WTC11 (cell line): ENCODE measurements around the gene CCR3. TPM values are rescaled to one million over a fixed set of nuclear protein-coding genes. Genes with fewer than 3 reads are reported as not detected.

Experiments used
- ATAC-seq: fragments of 200-7000 bp; cut with Tn5 transposase; 2 replicates; pipeline ENCODE4 v1.10.0; 2021; ENCODE audit warnings: mild to moderate bottlenecking, moderate library complexity
- CTCF ChIA-PET: fragments of 300-600 bp; sonication (Branson Sonifier 250); formaldehyde crosslinking; loops from one replicate; lab custom pipeline; 2021; ENCODE audit warnings: antibody characterized with exemption; lab: Charles Lee
- POLR2A ChIA-PET: fragments of 350-600 bp; sonication (Branson Sonifier 250); formaldehyde crosslinking; loops from one replicate; lab custom pipeline; 2021; ENCODE audit warnings: antibody characterized with exemption; lab: Charles Lee
- DNase-seq: peaks from one replicate; pipeline ENCODE4 v3.0.0; 2021; ENCODE audit warnings: low spot score
- H3K27ac Mint-ChIP-seq: 2 replicates; pipeline ENCODE4 v1.8.0; 2021; ENCODE audit warnings: mixed read lengths
- H3K27me3 Mint-ChIP-seq: 2 replicates; pipeline ENCODE4 v1.8.0; 2021; ENCODE audit warnings: low read depth, mild to moderate bottlenecking, moderate library complexity, mixed read lengths
- H3K36me3 Mint-ChIP-seq: 2 replicates; pipeline ENCODE4 v1.8.0; 2021; ENCODE audit warnings: mixed read lengths
- H3K4me1 Mint-ChIP-seq: 2 replicates; pipeline ENCODE4 v1.8.0; 2022; ENCODE audit warnings: mixed read lengths
- H3K4me3 Mint-ChIP-seq: 2 replicates; pipeline ENCODE4 v1.8.0; 2021; ENCODE audit warnings: mild to moderate bottlenecking, moderate library complexity, mixed read lengths
- H3K9me3 Mint-ChIP-seq: 2 replicates; pipeline ENCODE4 v1.8.0; 2021; ENCODE audit warnings: mixed read lengths
- AR ChIP-seq: fragments of 250-450 bp; sonication (Bioruptor Pico); IDR thresholded peaks from 2 replicates; pipeline ENCODE4 v1.9.0; 2021; ENCODE audit warnings: mild to moderate bottlenecking
- CDX4 ChIP-seq: fragments of 250-450 bp; sonication (Bioruptor Pico); IDR thresholded peaks from 2 replicates; pipeline ENCODE4 v1.9.0; 2021; ENCODE audit warnings: moderate library complexity, mild to moderate bottlenecking, inconsistent platforms, borderline replicate concordance
- E2F4 ChIP-seq: sonication (generic); formaldehyde crosslinking; IDR thresholded peaks from 2 replicates; pipeline ENCODE4 v1.8.1; 2022; ENCODE audit warnings: low read depth, mild to moderate bottlenecking, moderate library complexity, missing genetic modification reagents, borderline replicate concordance
- ERG ChIP-seq: fragments of 250-450 bp; sonication (Bioruptor Pico); IDR thresholded peaks from 2 replicates; pipeline ENCODE4 v1.8.0; 2021; ENCODE audit warnings: mild to moderate bottlenecking
- FOXK1 ChIP-seq: sonication (generic); formaldehyde crosslinking; IDR thresholded peaks from 2 replicates; pipeline ENCODE4 v1.8.0; 2022; ENCODE audit warnings: mild to moderate bottlenecking, moderate library complexity, missing genetic modification reagents
- GABPB1 ChIP-seq: sonication (generic); formaldehyde crosslinking; IDR thresholded peaks from 2 replicates; pipeline ENCODE4 v1.8.1; 2023; ENCODE audit warnings: mild to moderate bottlenecking, missing genetic modification reagents
- IRF2 ChIP-seq: sonication (generic); formaldehyde crosslinking; IDR thresholded peaks from 2 replicates; pipeline ENCODE4 v1.8.0; 2022; ENCODE audit warnings: low read depth, missing genetic modification reagents, borderline replicate concordance
- MYBL2 ChIP-seq: sonication (generic); formaldehyde crosslinking; IDR thresholded peaks from 2 replicates; pipeline ENCODE4 v1.8.1; 2023; ENCODE audit warnings: mild to moderate bottlenecking, moderate library complexity, missing genetic modification reagents
- NFE2L1 ChIP-seq: sonication (generic); formaldehyde crosslinking; IDR thresholded peaks from 2 replicates; pipeline ENCODE4 v1.8.1; 2023; ENCODE audit warnings: missing genetic modification reagents
- RORB ChIP-seq: fragments of 250-450 bp; sonication (Bioruptor Pico); IDR thresholded peaks from 2 replicates; pipeline ENCODE4 v1.9.0; 2021; ENCODE audit warnings: mild to moderate bottlenecking
- TCF7 ChIP-seq: sonication (generic); formaldehyde crosslinking; IDR thresholded peaks from 2 replicates; pipeline ENCODE4 v1.8.0; 2022; ENCODE audit warnings: mild to moderate bottlenecking, low read depth, missing genetic modification reagents, moderate library complexity
- TEAD1 ChIP-seq: sonication (generic); formaldehyde crosslinking; IDR thresholded peaks from 2 replicates; pipeline ENCODE4 v1.8.0; 2022; ENCODE audit warnings: mild to moderate bottlenecking, missing genetic modification reagents
- ZBTB21 ChIP-seq: sonication (generic); formaldehyde crosslinking; IDR thresholded peaks from 2 replicates; pipeline ENCODE4 v1.8.1; 2023; ENCODE audit warnings: mild to moderate bottlenecking, missing genetic modification reagents, borderline replicate concordance
- ZNF219 ChIP-seq: sonication (generic); formaldehyde crosslinking; IDR thresholded peaks from 2 replicates; pipeline ENCODE4 v1.8.0; 2023; ENCODE audit warnings: missing genetic modification reagents, mild to moderate bottlenecking, borderline replicate concordance
- ZNF396 ChIP-seq: fragments of 250-450 bp; sonication (Bioruptor Pico); IDR thresholded peaks from 2 replicates; pipeline ENCODE4 v1.8.0; 2021; ENCODE audit warnings: mild to moderate bottlenecking, moderate library complexity, borderline replicate concordance
- ZNF423 ChIP-seq: fragments of 250-450 bp; sonication (Bioruptor Pico); IDR thresholded peaks from 2 replicates; pipeline ENCODE4 v2.1.2; 2022; ENCODE audit warnings: mild to moderate bottlenecking, moderate library complexity
- total RNA-seq: library from RNA; stranded (reverse); gene quantifications from 3 replicates; pipeline ENCODE4 v1.2.3, GENCODE V29; 2021
- TF ChIP-seq, protein P1 (sequence below): sonication (generic); formaldehyde crosslinking; IDR thresholded peaks from 2 replicates; pipeline ENCODE4 v1.8.1; 2022; ENCODE audit warnings: mild to moderate bottlenecking, moderate library complexity, missing genetic modification reagents
- TF ChIP-seq, protein P2 (sequence below): sonication (generic); formaldehyde crosslinking; IDR thresholded peaks from 2 replicates; pipeline ENCODE4 v1.8.1; 2022; ENCODE audit warnings: missing genetic modification reagents, borderline replicate concordance
- TF ChIP-seq, protein P3 (sequence below): sonication (generic); formaldehyde crosslinking; IDR thresholded peaks from 2 replicates; pipeline ENCODE4 v1.8.0; 2023; ENCODE audit warnings: missing genetic modification reagents, mild to moderate bottlenecking, borderline replicate concordance

Gene CCR3
- total RNA-seq, 1 experiment from 2014 or later = not detected

GRCh38 chr3:46283881-46284450 lies 41.7 kb downstream of the CCR3 start:
- H3K27me3 Mint-ChIP-seq = no peaks in the 10 kb centered on the region; the same call in 1 of the 2 replicates
- no peaks in the 10 kb centered on the region for H3K4me1 Mint-ChIP-seq
- DNase-seq (no peak), ATAC-seq (no peak)
- peaks cover 14% of the 10 kb centered on the region for H3K9me3 Mint-ChIP-seq
- TF ChIP-seq IRF2 (no peak), TEAD1 (no peak), ZBTB21 (no peak), FOXK1 (no peak), AR (no peak), CDX4 (no peak), RORB (no peak), E2F4 (CRISPR knock-in tag) (no peak)
- TF ChIP-seq, protein P1, sequence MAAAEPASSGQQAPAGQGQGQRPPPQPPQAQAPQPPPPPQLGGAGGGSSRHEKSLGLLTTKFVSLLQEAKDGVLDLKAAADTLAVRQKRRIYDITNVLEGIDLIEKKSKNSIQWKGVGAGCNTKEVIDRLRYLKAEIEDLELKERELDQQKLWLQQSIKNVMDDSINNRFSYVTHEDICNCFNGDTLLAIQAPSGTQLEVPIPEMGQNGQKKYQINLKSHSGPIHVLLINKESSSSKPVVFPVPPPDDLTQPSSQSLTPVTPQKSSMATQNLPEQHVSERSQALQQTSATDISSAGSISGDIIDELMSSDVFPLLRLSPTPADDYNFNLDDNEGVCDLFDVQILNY (CRISPR knock-in tag) = no peak
- TF ChIP-seq, protein P2, sequence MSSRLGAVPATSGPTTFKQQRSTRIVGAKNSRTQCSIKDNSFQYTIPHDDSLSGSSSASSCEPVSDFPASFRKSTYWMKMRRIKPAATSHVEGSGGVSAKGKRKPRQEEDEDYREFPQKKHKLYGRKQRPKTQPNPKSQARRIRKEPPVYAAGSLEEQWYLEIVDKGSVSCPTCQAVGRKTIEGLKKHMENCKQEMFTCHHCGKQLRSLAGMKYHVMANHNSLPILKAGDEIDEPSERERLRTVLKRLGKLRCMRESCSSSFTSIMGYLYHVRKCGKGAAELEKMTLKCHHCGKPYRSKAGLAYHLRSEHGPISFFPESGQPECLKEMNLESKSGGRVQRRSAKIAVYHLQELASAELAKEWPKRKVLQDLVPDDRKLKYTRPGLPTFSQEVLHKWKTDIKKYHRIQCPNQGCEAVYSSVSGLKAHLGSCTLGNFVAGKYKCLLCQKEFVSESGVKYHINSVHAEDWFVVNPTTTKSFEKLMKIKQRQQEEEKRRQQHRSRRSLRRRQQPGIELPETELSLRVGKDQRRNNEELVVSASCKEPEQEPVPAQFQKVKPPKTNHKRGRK = no peak
- CTCF ChIA-PET = interaction anchor here (0.6 kb wide), 1 partner anchor 609 kb away, joined by 5 read pairs; no protein-coding TSS in a partner anchor
- peaks cover 12% of the 10 kb centered on the region for H3K36me3 Mint-ChIP-seq
- POLR2A ChIA-PET = no interaction called here
- no peak overlapping the region for H3K27ac Mint-ChIP-seq
- H3K4me3 Mint-ChIP-seq = no peak overlapping the region

DNA sequence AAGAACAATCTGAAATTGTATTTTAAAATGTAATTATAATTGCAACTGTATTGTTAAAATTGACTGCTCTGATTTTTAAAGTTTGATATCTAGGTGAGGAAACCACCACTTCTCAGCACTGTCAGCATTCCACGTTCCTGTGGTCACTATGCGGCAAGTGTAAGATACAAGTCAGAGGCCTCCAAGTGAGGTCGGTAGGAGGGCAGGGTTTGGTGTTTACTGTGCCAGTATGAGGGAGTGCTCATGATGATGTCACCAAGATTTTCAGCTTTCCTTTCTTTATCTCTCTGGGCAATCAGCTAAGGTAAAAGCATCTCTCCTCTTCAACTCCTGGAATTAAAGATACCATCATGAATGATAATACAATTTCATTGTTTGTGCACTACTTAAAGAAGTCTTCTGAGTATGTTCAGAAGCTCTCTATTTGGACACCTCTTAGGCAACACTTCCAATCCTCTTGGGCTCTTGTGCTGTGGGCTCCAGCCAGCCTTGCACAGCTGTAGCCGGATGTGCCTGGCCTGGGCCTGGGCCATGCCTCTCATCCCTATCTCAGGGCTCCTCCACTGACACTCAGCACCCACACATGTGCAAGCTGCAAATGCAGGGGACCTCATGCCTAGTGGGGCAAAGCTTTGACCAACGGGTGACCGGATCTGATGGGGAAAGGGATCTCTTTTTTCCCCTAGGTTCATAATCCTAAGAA lies 42.9 kb downstream of the CCR3 start:
- Mint-ChIP-seq H3K9me3 (peaks cover 2% of the 10 kb centered on the region), H3K4me1 (no peaks in the 10 kb centered on the region), H3K4me3 (no peak overlapping the region), H3K27ac (no peak overlapping the region), H3K27me3 (no peaks in the 10 kb centered on the region), H3K36me3 (peaks cover 1% of the 10 kb centered on the region)
- TF ChIP-seq NFE2L1 (CRISPR knock-in tag) (no peak), TCF7 (no peak), ZNF396 (CRISPR knock-in tag) (no peak), ZNF219 (CRISPR knock-in tag) (no peak), ERG (no peak), GABPB1 (CRISPR knock-in tag) (no peak), ZNF423 (no peak), MYBL2 (CRISPR knock-in tag) (no peak)
- TF ChIP-seq, protein P3, sequence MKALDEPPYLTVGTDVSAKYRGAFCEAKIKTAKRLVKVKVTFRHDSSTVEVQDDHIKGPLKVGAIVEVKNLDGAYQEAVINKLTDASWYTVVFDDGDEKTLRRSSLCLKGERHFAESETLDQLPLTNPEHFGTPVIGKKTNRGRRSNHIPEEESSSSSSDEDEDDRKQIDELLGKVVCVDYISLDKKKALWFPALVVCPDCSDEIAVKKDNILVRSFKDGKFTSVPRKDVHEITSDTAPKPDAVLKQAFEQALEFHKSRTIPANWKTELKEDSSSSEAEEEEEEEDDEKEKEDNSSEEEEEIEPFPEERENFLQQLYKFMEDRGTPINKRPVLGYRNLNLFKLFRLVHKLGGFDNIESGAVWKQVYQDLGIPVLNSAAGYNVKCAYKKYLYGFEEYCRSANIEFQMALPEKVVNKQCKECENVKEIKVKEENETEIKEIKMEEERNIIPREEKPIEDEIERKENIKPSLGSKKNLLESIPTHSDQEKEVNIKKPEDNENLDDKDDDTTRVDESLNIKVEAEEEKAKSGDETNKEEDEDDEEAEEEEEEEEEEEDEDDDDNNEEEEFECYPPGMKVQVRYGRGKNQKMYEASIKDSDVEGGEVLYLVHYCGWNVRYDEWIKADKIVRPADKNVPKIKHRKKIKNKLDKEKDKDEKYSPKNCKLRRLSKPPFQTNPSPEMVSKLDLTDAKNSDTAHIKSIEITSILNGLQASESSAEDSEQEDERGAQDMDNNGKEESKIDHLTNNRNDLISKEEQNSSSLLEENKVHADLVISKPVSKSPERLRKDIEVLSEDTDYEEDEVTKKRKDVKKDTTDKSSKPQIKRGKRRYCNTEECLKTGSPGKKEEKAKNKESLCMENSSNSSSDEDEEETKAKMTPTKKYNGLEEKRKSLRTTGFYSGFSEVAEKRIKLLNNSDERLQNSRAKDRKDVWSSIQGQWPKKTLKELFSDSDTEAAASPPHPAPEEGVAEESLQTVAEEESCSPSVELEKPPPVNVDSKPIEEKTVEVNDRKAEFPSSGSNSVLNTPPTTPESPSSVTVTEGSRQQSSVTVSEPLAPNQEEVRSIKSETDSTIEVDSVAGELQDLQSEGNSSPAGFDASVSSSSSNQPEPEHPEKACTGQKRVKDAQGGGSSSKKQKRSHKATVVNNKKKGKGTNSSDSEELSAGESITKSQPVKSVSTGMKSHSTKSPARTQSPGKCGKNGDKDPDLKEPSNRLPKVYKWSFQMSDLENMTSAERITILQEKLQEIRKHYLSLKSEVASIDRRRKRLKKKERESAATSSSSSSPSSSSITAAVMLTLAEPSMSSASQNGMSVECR (CRISPR knock-in tag) = no peak
- ChIA-PET POLR2A (no interaction called here), CTCF (interaction anchor here (1.4 kb wide), 1 partner anchor 9 kb away, joined by 7 read pairs; no protein-coding TSS in a partner anchor)
- ATAC-seq = no peak
- DNase-seq = no peak
